HFF-Myc (cell line): Measurements from ENCODE around the gene DNAH7.
A peak's percentile ranks its signal among the peaks of the same experiment; 100 is the strongest.

Experiments used
- DNase-seq: peaks from one replicate; pipeline ENCODE4 v3.0.0-alpha.2; 2011; ENCODE audit warnings: low read depth; ENCODE audit errors: extremely low read depth
- H3K4me3 ChIP-seq: replicated peaks from 2 replicates; pipeline ENCODE4 v1.5.1; 2011; ENCODE audit warnings: low read depth, mild to moderate bottlenecking, control low read depth, low read length
- TF ChIP-seq, protein P1 (sequence below): IDR thresholded peaks from 2 replicates; pipeline ENCODE4 v1.5.1; 2012; ENCODE audit warnings: mild to moderate bottlenecking, low read depth, low read length, control low read depth; ENCODE audit errors: missing control alignments

The DNAH7 gene

DNA sequence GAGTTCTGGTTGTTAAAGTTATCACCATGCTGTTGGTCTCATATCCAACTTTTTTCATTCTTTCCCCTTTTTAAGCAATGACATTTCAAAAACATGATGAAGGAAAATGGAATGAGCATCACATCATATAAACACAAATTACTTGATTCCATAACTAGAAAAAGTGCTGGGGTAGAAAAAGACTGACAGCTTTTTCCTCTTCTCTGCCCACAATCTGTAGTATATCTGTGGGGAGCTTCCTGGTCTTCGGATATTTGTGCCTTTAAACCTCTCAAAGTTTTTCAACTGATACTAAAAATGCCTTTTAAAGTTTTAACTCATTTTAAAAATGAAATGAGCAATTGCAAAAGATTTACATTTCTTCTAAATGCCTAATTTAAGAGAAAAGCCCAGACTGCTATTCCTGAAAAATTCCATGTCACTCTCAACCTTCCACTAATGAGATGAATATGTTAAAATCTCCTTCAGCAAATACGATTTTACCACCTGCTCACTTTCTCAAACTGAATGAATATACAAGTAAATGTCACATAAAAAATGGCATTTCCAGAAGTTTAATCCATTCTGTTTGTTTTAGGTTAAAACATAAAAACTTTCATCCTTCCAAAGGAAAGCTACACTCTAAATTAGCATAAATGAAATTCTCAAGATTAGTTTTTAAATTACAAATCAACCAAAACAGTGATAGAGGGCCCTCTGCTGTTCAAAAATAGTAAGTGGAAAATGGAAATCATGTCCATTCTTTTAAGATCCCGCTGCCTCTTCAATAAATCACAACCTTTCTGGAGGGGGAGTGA is 2.1 kb downstream of the DNAH7 start:
- TF ChIP-seq, protein P1, sequence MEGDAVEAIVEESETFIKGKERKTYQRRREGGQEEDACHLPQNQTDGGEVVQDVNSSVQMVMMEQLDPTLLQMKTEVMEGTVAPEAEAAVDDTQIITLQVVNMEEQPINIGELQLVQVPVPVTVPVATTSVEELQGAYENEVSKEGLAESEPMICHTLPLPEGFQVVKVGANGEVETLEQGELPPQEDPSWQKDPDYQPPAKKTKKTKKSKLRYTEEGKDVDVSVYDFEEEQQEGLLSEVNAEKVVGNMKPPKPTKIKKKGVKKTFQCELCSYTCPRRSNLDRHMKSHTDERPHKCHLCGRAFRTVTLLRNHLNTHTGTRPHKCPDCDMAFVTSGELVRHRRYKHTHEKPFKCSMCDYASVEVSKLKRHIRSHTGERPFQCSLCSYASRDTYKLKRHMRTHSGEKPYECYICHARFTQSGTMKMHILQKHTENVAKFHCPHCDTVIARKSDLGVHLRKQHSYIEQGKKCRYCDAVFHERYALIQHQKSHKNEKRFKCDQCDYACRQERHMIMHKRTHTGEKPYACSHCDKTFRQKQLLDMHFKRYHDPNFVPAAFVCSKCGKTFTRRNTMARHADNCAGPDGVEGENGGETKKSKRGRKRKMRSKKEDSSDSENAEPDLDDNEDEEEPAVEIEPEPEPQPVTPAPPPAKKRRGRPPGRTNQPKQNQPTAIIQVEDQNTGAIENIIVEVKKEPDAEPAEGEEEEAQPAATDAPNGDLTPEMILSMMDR = peak; percentile 45
- DNase-seq = no peak
- no peak overlapping the region for H3K4me3 ChIP-seq

DNA sequence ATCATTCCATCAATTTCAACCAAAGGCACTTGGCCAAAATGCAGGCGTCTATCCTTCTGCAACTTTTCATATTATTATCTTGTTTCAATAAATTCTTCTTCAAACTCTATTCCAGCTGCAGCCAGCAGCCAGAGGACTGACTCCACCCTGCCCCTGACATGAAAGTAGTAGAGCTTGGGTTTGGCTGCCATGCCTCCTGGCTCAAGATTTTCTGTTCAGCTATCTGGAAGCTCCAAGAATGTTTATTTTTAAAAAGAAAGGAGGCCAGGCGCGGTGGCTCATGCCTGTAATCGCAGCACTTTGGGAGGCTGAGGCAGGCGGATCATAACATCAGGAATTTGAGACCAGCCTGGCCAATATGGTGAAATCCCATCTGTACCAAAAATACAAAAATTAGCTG is 4.9 kb downstream of the DNAH7 start:
- DNase-seq = no peak
- H3K4me3 ChIP-seq = no peak overlapping the region
- TF ChIP-seq, protein P1 = no peak

DNA sequence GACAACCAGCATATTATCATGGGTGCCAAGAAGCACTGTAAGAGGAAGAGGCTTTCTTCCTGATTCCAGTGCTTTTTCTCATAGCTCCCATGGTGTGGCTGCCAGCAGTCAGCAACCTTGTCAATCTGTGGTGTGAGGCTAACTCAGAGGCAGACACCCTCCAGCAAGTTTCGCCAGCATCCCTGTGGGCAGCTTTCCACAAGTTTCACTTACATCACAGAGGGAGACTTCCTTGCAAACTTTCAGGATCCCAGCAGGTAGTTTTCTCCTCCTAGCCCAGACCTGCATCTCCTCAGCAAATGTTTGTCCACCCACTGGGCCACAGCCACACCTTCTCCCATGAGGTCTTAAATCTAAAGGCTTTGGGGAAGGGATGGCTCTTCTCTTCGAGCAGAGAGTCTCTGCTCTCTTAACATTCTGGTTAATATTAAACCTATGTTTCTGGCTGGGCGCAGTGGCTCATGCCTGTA is 9.1 kb downstream of the DNAH7 start:
- DNase-seq = no peak
- H3K4me3 ChIP-seq = no peak overlapping the region
- TF ChIP-seq, protein P1 = no peak

DNA sequence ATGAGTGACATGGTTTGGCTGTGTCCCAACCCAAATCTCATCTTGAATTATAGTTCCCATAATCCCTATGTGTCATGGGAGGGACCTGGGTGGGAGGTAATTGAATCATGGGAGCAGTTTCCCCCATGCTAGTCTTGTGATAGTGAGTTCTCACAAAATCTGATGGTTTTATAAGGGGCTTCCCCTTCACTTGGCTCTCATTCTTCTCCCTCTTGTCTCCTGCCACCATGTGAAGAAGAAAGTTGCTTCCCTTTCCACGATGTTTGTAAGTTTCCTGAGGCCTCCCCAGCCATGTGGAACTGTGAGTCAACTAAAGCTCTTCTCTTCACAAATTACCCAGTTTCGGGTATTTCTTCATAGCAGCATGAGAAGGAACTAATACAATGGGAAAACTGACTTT is 14.0 kb downstream of the DNAH7 start:
- H3K4me3 ChIP-seq = no peak overlapping the region
- TF ChIP-seq, protein P1 = no peak
- DNase-seq = no peak

DNA sequence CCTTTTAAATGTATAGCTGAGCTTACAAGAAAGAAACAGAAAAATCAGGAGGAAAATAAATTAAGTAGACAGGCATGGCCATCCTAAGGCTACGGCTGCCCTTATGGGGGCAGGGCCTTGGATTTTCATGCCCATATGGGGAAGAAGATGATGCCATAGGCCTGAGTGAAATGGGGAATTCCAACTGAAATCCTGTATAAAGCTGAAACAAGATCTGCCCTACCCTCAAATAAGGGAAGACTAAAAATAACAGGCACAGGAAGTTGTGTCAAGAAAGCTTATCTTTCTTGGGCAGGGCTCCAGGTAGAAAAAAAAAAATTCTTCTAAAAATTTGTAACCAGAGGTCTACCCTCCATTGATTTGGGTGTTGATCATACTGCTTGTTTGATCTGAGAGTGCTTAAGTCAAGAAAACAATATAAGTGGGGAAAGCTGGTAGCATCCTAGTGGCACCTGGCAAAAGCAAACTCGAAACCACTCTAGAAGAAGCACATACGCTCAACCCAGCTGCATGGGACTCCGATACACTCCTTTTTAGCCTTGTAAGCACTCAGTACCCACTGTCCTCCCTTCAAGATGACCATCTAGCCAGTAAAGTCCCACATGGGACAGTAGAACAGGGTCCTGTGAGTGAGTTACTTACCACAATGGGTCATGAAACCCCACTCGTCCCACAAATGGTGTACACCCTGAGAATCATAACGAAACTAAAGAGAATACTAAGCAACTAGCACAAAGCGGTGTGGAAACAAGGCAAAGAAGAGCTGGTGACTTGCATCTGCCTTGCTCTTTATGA is 22.3 kb downstream of the DNAH7 start:
- no peak overlapping the region for H3K4me3 ChIP-seq
- TF ChIP-seq, protein P1 = no peak
- DNase-seq = peak; percentile 37

DNA sequence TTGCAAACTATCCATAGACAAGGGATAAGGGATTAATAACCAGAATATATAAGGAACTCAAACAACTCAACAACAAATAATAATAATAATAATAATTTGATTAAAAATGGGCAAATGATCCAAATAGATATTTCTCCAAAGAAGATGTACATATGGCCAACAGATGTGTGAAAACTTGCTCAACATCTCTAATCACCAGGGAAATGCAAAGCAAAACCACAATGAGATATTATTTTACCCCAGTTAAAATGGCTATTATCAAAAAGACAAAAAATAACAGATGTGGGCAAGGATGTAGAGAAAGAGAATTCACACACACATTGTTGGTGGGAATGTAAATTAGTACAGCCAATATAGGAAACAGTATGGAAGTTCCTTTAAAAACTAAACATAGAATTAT is 26.9 kb downstream of the DNAH7 start:
- DNase-seq = peak; percentile 32
- TF ChIP-seq, protein P1 = no peak
- no peak overlapping the region for H3K4me3 ChIP-seq
